ENCODE data around the gene PCDH9.

DNA sequence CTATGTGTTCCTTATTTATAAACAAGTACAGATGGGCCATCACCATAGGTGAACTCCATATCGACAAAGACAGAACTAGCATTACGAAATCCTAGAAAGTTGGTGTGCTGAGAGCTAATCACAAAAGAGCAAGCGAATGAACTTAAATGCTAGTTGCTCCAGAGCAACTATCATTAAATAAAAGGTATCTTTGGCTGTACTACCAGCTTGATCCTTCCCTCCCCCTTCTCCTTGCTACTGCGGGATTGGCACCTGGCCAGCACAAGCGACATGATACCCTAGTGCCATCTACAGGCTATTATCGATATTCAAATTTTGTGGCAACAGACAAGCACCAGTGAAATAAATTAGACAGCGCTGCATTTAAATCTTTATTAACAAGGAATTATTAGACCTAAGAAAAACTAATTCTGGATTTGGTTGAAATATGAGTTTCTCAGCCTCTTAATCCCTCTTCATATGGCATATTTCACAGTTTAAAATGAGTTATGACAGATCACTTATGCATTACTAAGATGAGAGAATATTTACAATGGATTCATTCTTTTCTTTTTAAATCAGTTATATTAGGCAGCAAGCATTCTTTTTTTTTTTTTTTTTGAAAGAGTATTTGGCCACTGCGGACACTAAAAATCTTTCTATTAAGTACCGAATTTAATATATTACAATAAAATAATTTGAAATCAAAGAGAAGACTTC lies 5.8 kb downstream of the PCDH9 start:
- TF ChIP-seq TAF1 (IDR thresholded peaks at IDR 0.05; ENCODE audit: borderline replicate concordance, low read depth, low read length) (no peak), POLR2AphosphoS5 (IDR thresholded peaks at IDR 0.05; ENCODE audit: low read depth, low read length) (no peak), POLR2A (IDR thresholded peaks at IDR 0.05; ENCODE audit: low read depth, low read length) (no peak)
